ENCODE results near the gene PPARG.
A peak's percentile ranks its signal among the peaks of the same experiment; 100 is the strongest.
"Not testable (repeated sequence)": the region's sequence is repeated elsewhere in the genome, so short reads cannot be mapped to it uniquely, and the experiment has no call there.

Gene PPARG

DNA sequence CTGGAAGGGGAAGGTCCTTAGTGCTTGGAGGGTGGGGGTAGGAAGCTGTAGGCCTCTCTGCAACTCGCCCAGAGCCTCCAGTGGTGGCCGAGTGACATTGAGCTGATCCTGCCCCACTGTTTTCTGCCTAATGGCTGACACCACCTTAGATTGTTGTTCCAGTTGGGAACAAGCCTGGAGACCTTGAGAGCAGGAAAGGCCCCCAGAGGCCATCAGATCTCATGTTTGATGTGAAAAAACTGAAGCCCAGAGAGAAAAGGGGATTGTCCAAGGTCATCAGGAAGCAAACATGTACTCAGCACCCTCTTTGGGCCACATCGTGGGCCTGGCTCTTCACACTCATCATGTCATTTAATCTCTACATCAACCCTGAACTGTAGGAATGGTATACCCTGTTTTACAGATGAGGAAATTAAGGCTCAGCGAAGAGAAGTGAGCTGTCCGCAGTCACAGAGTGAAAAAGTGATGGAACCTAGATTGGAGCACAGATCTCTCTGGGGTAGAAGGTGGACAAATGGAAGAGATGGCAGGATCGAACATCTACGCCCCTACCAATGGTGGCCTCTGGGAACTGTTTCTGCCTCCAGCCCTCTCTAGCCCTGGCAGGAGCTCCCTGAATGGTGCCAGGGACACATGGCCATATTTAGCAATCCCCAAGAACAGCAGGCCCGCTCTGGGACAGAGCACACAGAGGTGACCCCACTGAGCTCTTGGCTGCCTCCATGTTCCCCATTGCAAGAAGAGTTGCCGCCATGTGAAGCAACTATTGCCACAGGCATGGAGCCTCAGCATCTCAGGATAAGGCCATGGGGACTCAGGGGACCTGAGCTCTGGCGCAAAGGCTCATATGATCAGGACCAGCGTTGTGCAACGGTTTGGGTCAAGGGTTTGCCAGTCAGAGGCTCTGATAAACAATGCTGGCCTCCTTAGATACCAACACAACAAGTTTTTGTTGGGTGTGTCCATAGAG lies 163.8 kb downstream of the PPARG start:
- peaks cover 11% of the 10 kb centered on the region for H3K4me1 ChIP-seq (ENCODE audit: control insufficient read depth, insufficient read depth, low read length, unreplicated experiment)
- H3K4me3 ChIP-seq (ENCODE audit: low read depth, low read length): no peak overlapping the region
- H3K27ac ChIP-seq (ENCODE audit: low read depth, low read length): no peak overlapping the region
- H3K27me3 ChIP-seq (ENCODE audit: insufficient read depth, low read length): no peaks in the 10 kb centered on the region
- H2AFZ ChIP-seq (ENCODE audit: low read length, unreplicated experiment): no peak overlapping the region
- H3K36me3 ChIP-seq (ENCODE audit: insufficient read depth, low read length): no peaks in the 10 kb centered on the region
- no peaks in the 10 kb centered on the region for H3K79me2 ChIP-seq (ENCODE audit: control insufficient read depth, insufficient read depth, low read length, unreplicated experiment)

DNA sequence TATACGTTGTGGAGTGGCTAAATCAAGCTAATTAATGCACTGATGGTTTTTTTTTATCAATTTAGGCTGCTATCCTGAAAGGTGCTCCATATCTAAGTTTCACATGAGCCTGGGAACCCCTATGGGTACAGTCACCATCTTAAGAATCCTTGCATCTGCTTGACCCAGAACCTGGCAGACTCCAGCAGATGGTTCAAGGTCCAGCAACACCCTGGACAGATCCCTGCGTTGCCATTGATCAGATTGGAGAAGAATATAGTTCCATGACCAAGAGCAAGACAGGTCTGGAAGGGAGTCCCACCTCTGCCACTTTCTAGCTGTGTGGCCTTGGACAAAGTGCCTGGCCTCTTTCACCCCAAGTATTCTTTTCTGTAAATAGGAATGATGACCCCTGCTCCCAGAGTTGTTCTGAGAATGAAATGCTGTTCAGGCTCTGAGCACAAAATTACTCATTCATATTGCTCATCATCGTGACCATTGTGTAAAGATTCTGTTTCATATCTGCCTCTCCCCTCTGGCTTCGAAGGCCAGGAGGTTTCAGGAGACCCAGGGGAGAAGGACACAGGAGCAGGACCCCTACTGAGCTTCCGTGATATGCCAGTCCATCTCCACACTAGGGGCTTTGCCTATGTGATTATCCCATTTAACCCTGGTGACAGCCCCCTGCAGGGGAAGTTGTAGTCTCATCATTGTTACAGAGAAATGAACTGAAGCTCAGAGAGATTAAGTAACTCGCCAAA lies 165.4 kb downstream of the PPARG start:
- no peaks in the 10 kb centered on the region for H3K36me3 ChIP-seq (ENCODE audit: insufficient read depth, low read length)
- H2AFZ ChIP-seq (ENCODE audit: low read length, unreplicated experiment): no peak overlapping the region
- H3K27ac ChIP-seq (ENCODE audit: low read depth, low read length): peak overlapping the region; percentile 15; the same call in 1 of the 2 replicates

DNA sequence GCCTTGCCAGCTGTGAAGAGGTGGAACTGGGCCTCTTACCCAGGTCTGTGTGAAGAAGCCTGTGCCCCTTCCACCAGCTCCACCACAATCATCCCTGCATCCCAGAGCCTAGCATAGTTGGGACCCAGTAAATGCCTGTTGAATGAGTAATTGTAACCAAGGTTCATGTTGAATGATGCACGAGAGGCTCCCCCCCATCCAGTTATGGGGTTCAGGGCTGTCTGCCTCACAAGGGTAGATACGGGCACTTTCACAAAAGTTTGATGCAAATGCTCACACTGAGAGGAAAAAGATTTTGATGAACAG lies 165.9 kb downstream of the PPARG start:
- no peaks in the 10 kb centered on the region for H3K79me2 ChIP-seq (ENCODE audit: control insufficient read depth, insufficient read depth, low read length, unreplicated experiment)
- H2AFZ ChIP-seq (ENCODE audit: low read length, unreplicated experiment): no peak overlapping the region
- H3K27ac ChIP-seq (ENCODE audit: low read depth, low read length): peak overlapping the region; percentile 15; the same call in 1 of the 2 replicates
- no peaks in the 10 kb centered on the region for H3K27me3 ChIP-seq (ENCODE audit: insufficient read depth, low read length)
- peaks cover 11% of the 10 kb centered on the region for H3K4me1 ChIP-seq (ENCODE audit: control insufficient read depth, insufficient read depth, low read length, unreplicated experiment)
- H3K4me3 ChIP-seq (ENCODE audit: low read depth, low read length): no peak overlapping the region
- no peaks in the 10 kb centered on the region for H3K36me3 ChIP-seq (ENCODE audit: insufficient read depth, low read length)

More for the DNA sequence above, 165.4 kb downstream of the PPARG start:
- no peaks in the 10 kb centered on the region for H3K27me3 ChIP-seq (ENCODE audit: insufficient read depth, low read length)
- H3K4me3 ChIP-seq (ENCODE audit: low read depth, low read length): no peak overlapping the region
- H3K79me2 ChIP-seq (ENCODE audit: control insufficient read depth, insufficient read depth, low read length, unreplicated experiment): no peaks in the 10 kb centered on the region
- peaks cover 11% of the 10 kb centered on the region for H3K4me1 ChIP-seq (ENCODE audit: control insufficient read depth, insufficient read depth, low read length, unreplicated experiment)

DNA sequence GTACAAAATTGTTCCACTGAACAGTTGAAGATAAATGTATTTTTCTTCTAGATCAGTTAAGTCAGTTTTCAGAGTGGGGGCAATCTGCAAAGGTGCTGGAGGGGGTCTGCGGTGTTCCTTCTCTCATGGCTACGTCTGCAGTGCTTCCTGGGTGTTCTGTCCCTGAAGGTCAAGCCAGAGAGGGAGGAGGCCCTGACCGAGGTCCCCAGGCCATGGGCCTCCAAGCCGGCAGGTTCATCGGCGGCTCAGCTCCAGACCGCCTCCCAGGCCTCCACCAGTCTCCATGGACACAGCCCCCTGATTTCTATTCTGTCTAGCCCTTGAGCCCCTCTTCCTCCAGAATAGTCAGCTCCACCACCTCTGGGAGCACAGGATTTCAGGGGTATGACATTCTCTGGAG lies 166.9 kb downstream of the PPARG start:
- Histone ChIP-seq H3K4me3 (ENCODE audit: low read depth, low read length) (no peak overlapping the region), H3K27me3 (ENCODE audit: insufficient read depth, low read length) (no peaks in the 10 kb centered on the region), H2AFZ (ENCODE audit: low read length, unreplicated experiment) (no peak overlapping the region), H3K79me2 (ENCODE audit: control insufficient read depth, insufficient read depth, low read length, unreplicated experiment) (no peaks in the 10 kb centered on the region), H3K27ac (ENCODE audit: low read depth, low read length) (no peak overlapping the region), H3K36me3 (ENCODE audit: insufficient read depth, low read length) (no peaks in the 10 kb centered on the region), H3K4me1 (ENCODE audit: control insufficient read depth, insufficient read depth, low read length, unreplicated experiment) (peaks cover 11% of the 10 kb centered on the region)

DNA sequence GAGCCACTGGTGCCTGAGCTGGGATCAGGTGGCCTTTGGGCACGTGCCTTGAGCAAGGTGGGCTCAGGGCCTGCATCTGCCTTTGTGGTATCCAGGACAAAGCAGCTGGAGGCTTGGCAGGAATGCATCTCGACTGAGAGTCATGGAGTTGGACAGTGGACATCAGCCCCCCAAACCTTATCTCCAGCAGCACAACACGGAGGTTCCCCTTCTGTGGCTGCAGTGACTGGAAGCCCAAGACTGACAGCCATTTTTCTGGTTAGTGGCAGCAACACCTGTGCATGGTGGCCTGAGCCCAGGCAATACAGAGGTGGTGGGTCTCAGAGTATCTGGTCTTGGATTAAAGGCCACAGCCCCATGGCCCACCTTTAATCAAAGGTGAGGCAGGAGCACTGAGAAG lies 167.6 kb downstream of the PPARG start:
- H3K36me3 ChIP-seq (ENCODE audit: insufficient read depth, low read length): no peaks in the 10 kb centered on the region
- H3K27ac ChIP-seq (ENCODE audit: low read depth, low read length): no peak overlapping the region
- no peak overlapping the region for H3K4me3 ChIP-seq (ENCODE audit: low read depth, low read length)
- H2AFZ ChIP-seq (ENCODE audit: low read length, unreplicated experiment): no peak overlapping the region
- H3K27me3 ChIP-seq (ENCODE audit: insufficient read depth, low read length): no peaks in the 10 kb centered on the region
- H3K79me2 ChIP-seq (ENCODE audit: control insufficient read depth, insufficient read depth, low read length, unreplicated experiment): no peaks in the 10 kb centered on the region
- peaks cover 11% of the 10 kb centered on the region for H3K4me1 ChIP-seq (ENCODE audit: control insufficient read depth, insufficient read depth, low read length, unreplicated experiment)

DNA sequence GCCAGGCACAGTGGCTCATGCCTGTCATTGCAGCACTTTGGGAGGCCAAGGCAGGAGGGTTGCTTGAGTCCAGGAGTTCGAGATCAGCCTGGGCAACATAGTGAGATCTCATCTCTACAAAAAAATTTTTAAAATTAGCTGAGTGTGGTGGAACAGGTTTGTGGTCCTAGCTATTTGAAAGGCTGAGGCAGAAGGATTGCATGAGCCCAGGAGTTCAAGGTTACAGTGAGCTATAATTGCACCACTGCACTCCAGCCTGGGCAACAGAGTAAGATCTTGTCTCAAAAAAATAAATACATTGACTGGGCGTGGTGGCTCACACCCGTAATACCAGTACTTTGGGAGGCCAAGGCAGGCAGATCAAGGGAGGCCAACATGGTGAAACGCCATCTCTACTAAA lies 168.5 kb downstream of the PPARG start:
- not testable (repeated sequence) for H3K4me3 ChIP-seq (ENCODE audit: low read depth, low read length); H3K27me3 ChIP-seq (ENCODE audit: insufficient read depth, low read length); H3K79me2 ChIP-seq (ENCODE audit: control insufficient read depth, insufficient read depth, low read length, unreplicated experiment); H3K27ac ChIP-seq (ENCODE audit: low read depth, low read length); H3K36me3 ChIP-seq (ENCODE audit: insufficient read depth, low read length); H2AFZ ChIP-seq (ENCODE audit: low read length, unreplicated experiment)
- H3K4me1 ChIP-seq (ENCODE audit: control insufficient read depth, insufficient read depth, low read length, unreplicated experiment): peaks cover 11% of the 10 kb centered on the region

DNA sequence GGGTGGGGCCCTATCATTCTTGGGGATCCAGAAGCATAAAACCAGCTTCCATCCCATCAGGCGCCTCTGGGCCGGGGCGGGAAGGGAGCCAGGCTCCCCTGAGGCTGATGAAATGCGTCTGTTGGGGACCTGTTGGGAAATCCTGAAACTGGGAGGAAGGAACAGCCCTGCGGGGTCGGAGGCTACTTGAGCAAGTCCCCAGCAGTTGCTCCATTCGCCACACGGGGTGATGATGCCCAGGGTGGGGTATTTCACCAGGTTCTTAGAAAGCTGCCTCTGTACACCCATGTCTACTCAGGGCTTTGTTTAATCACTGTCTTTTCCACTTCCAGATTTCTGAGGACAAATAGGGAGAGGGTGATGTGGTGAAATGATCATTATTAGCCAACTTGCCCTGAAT lies 170.0 kb downstream of the PPARG start:
- no peaks in the 10 kb centered on the region for H3K27me3 ChIP-seq (ENCODE audit: insufficient read depth, low read length)
- H3K27ac ChIP-seq (ENCODE audit: low read depth, low read length): no peak overlapping the region
- peaks cover 11% of the 10 kb centered on the region for H3K4me1 ChIP-seq (ENCODE audit: control insufficient read depth, insufficient read depth, low read length, unreplicated experiment)
- H2AFZ ChIP-seq (ENCODE audit: low read length, unreplicated experiment): no peak overlapping the region
- H3K4me3 ChIP-seq (ENCODE audit: low read depth, low read length): no peak overlapping the region
- no peaks in the 10 kb centered on the region for H3K36me3 ChIP-seq (ENCODE audit: insufficient read depth, low read length)
- H3K79me2 ChIP-seq (ENCODE audit: control insufficient read depth, insufficient read depth, low read length, unreplicated experiment): no peaks in the 10 kb centered on the region

DNA sequence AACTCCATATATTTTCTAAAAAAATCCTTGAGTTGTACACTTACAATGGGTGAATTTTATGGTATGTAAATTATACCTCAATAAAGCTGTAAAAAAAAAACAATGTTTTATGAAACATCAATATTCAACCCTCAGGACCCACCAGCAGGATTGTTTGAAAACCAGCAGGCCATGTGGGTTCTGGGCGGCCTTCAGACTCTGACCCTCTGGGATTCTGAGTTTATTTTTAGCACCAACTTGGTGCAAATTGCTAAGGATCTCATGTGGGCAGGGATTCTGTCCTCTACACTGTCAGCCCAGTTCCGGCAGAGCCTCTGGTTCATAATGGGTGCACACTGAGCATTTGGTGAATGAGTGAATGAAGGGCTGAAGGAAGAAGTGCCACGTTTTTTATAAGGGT lies 171.3 kb downstream of the PPARG start:
- no peak overlapping the region for H2AFZ ChIP-seq (ENCODE audit: low read length, unreplicated experiment)
- H3K27ac ChIP-seq (ENCODE audit: low read depth, low read length): no peak overlapping the region
- H3K4me1 ChIP-seq (ENCODE audit: control insufficient read depth, insufficient read depth, low read length, unreplicated experiment): no peaks in the 10 kb centered on the region
- no peaks in the 10 kb centered on the region for H3K79me2 ChIP-seq (ENCODE audit: control insufficient read depth, insufficient read depth, low read length, unreplicated experiment)
- H3K27me3 ChIP-seq (ENCODE audit: insufficient read depth, low read length): no peaks in the 10 kb centered on the region
- H3K36me3 ChIP-seq (ENCODE audit: insufficient read depth, low read length): no peaks in the 10 kb centered on the region
- H3K4me3 ChIP-seq (ENCODE audit: low read depth, low read length): no peak overlapping the region

DNA sequence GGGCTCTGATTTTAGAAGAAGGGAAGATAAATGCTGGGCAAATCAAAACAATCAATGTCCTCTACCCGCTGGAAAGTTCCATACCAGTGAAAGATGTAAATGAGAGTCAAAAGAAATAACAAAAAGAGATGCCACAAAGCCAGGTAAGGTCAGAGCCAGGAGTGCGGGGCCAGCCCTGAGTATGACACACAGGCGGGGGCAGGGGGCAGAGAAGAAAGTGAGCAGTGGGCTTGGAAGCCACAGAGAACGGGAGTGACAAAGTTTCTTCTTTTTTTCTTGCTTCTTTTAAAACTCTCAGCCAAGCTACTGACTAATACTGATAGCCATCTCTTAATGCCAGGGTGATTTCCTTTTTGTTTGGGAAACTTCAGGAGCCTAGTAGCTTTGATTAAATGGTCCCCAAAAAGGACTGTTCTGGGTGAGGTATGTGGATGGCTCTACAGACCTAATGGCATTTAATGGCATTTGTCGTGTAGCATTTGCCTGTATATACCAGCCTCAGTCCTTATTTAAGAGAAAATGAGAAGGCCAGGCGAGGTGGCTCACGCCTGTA lies 172.3 kb downstream of the PPARG start:
- H3K79me2 ChIP-seq (ENCODE audit: control insufficient read depth, insufficient read depth, low read length, unreplicated experiment): no peaks in the 10 kb centered on the region
- H3K27ac ChIP-seq (ENCODE audit: low read depth, low read length): no peak overlapping the region
- H3K27me3 ChIP-seq (ENCODE audit: insufficient read depth, low read length): no peaks in the 10 kb centered on the region
- H3K36me3 ChIP-seq (ENCODE audit: insufficient read depth, low read length): no peaks in the 10 kb centered on the region
- H3K4me3 ChIP-seq (ENCODE audit: low read depth, low read length): no peak overlapping the region
- H2AFZ ChIP-seq (ENCODE audit: low read length, unreplicated experiment): no peak overlapping the region
- no peaks in the 10 kb centered on the region for H3K4me1 ChIP-seq (ENCODE audit: control insufficient read depth, insufficient read depth, low read length, unreplicated experiment)

DNA sequence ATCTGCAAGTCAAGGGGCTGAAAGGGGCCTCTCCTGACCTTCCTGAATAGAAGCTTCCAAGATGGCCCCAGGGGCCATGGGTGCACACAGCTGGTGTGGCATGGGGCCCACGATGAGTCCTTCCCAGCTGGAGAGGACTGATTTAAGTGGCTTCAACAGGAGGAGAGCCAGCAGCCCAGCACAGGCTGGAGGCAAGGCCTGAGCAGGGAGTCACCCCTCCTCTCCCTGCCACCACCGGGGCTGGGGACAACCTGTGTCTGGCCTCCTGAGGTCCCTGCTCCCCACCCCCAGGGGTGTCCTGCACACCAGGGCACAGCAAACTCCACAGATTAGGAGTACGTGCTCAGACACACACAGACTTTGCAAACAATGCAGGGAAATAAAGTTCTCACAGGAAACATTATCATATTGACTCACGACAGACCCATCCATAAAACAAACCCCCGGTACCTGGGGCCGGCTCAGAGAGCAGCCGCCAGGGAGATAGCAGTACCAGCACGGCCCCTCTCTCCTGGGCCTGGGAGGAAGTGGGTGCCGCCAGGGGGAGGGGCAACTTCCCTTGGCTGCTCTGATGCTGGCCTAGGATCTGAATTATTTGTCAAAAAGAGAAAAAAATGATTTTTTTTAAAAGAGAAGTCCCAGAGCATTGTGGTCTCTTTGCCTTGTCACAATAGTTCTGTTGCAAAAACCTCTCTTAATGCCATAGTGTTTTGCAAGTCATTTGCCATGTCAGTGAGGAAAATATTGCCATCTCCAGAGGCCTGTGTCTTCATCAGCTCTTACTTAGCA lies 173.5 kb downstream of the PPARG start:
- Histone ChIP-seq H2AFZ (ENCODE audit: low read length, unreplicated experiment) (no peak overlapping the region), H3K27me3 (ENCODE audit: insufficient read depth, low read length) (no peaks in the 10 kb centered on the region), H3K79me2 (ENCODE audit: control insufficient read depth, insufficient read depth, low read length, unreplicated experiment) (no peaks in the 10 kb centered on the region), H3K4me3 (ENCODE audit: low read depth, low read length) (no peak overlapping the region), H3K27ac (ENCODE audit: low read depth, low read length) (no peak overlapping the region), H3K36me3 (ENCODE audit: insufficient read depth, low read length) (no peaks in the 10 kb centered on the region), H3K4me1 (ENCODE audit: control insufficient read depth, insufficient read depth, low read length, unreplicated experiment) (no peaks in the 10 kb centered on the region)
